ENCODE results near the gene MYADM. TPM values are rescaled to one million over a fixed set of nuclear protein-coding genes. Genes with fewer than 3 reads are reported as not detected.
"Not testable (repeated sequence)": the region's sequence is repeated elsewhere in the genome, so short reads cannot be mapped to it uniquely, and the experiment has no call there.

The MYADM gene
- total RNA-seq, 2 donors from 2014 or later: 360 to 372 TPM

DNA sequence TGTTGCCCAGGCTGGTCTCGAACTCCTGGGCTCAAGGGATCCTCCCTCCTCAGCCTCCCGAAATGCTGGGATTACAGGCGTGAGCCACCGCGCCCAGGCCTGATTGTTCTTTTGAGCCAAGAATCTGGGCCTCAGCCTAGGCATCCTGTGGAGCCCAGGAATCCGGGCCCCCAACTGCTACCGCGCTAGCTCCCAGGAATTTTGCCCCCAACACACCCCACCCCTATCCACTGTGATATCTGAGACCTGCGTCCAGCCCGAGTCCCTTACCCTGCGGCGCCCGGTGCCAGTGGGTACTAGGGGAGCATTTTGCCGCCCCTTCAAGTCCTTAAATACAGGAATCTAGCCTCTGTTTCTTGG is 838 bp upstream of the MYADM start:
- peak; percentile 84 for DNase-seq (ENCODE audit: low spot score)
- intact Hi-C loops (cut with DNase I): no loop called here

DNA sequence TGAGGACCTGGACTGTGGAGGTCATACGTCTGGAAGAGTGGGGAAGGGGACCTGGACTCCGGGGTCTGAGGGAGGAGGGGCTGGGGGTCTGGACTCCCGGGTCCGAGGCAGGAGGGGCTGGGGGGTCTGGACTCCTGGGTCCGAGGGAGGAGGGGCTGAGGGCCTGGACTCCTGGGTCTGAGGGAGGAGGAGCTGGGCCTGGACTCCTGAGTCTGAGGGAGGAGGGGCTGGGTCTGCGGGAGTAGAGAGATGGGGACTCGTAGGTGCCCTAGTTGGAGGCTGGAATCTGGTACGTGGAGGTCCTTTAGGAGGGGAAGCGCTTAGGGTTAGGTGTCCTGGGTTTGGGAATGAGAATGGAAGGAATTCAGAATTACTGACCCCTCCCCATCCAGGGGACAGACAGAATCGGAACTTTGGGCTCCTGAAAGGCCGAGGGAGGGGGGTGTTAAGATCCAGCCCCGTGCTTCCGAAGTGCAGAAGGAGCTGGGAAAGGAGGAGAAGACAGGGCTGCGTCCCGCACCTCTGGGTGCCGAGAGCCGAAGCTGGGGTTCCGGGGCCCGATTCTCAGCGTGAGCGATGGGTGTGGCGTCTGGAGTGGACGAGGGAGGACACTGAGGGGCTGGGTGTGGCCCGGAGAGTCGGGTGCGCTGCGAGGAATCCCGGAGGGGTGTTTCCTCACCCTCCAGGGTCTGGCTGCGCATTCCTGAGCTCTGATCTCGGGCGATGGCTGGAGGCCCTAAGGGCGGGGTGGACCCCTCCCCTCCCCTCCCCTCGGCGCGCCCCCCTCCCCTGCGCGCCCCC is 608 bp downstream of the MYADM start:
- DNase-seq (ENCODE audit: low spot score): peak; percentile 92
- intact Hi-C loops (cut with DNase I): no loop called here

DNA sequence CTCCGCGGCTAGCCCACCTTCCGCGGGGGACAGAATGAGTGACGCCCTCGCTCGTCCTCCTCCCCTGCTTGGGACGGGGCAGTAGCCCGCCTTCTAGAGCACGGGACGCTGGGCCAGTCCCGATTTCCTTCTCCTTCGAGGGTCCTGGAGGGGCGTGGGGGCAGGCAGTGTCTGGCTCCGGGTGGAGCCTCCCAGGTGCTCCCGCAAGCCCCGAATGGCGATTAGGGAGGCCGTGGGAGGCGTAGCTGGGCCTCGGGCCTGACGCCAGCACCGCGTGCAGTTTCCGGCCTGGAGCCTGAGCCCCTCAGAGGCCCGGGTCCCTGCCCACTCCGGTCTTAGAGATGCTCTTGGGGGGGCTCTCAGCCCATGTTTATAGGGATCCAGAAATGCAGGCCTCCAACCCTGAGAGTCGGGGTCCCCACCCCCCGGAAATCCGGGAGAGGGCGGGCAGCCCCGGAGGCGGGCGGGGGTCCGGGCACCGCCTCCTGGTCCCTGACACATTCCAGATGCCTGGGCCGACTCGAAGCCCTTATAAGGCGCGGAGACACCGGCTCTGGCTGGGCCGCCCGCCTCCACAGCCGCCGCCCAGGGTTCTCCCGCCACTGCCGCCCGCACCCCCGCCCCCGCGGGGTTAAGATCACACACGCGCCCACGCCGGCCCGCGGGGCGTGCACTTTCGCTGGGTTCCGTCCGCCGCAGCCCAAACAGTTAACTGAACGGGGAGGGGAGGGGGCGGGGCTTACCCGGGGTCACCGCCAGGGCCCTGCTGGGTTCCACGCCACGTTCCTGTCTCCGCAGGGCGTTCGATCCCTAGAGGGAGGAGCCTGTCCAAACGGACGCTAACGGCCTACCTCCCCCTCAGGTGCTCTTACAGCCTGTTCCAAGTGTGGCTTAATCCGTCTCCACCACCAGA is 1.5 kb downstream of the MYADM start:
- DNase-seq (ENCODE audit: low spot score): peak; percentile 98
- intact Hi-C loops (cut with DNase I): no loop called here

DNA sequence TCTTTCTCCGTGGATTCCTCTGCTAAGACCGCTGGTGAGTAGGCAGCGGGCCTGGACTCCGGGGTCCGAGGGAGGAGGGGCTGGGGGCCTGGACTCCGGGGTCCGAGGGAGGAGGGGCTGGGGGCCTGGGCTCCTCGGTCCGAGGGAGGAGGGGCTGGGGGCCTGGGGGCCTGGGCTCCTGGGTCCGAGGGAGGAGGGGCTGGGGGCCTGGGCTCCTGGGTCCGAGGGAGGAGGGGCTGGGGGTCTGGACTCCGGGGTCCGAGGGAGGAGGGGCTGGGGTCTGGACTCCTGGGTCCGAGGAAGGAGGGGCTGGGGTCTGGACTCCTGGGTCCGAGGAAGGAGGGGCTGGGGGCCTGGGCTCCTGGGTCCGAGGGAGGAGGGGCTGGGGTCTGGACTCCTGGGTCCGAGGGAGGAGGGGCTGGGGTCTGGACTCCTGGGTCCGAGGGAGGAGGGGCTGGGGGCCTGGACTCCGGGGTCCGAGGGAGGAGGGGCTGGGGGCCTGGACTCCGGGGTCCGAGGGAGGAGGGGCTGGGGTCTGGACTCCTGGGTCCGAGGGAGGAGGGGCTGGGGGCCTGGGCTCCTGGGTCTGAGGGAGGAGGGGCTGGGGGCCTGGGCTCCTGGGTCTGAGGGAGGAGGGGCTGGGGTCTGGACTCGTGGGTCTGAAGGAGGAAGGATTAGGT is 2.3 kb downstream of the MYADM start:
- DNase-seq (ENCODE audit: low spot score); intact Hi-C loops (cut with DNase I): not testable (repeated sequence)

DNA sequence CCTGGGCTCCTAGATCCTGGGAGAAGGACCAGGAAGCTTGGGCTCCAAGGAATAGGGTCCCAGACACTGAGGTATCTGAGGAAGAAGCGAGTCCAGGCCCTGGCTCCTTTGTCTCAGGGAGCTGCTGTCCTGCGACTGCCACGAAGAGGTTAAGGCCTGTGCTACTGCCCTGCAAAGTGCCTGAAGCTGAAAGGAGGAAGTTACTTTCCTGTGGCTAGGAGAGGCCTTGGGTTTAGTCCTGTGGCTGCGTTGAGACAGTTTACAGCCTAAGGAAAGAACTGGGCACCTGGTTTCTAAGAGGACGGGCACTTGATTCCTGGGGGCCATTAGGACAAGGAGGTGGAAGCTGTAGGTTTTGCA is 2.8 kb downstream of the MYADM start:
- intact Hi-C loops (cut with DNase I): no loop called here
- no peak for DNase-seq (ENCODE audit: low spot score)

DNA sequence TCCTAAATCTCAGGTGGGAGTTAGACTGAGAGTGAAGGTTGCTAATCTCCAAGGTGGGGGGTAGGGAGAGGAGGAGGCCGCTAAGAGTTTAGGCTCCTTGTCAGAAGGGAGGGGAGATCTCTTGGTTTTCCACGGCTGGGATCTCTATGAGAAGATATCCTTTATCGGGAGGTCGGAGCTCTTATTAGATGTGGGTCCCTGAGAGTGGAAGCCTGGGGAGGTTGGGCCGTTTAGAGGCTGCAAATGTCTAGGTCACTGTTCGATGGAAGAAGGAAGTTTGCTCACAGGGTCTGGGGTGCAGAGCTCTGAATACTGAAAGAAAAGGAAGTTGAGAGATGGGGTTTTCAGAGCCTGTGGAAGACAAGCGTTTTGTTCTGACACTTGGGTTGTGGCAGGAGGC is 3.8 kb downstream of the MYADM start:
- DNase-seq (ENCODE audit: low spot score): no peak
- intact Hi-C loops (cut with DNase I): no loop called here

DNA sequence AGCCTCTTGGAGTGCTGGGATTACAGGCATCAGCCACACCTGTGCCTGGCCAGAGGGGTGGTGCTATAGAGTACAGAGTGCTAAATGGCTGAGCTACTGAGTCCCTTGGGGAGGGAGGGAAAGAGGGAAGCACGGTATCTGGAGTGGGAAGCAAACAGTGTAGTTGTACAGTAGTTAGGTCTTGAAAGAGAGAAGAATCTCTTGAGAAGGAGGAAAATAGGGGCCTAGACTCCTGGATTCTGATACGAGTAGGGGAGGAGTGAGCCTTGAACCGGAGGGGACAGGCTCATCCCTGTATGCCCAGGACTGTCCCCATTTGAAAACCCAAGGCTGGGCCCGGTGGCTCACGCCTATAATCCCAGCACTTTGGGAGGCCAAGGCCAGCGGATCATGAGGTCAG is 5.1 kb downstream of the MYADM start:
- intact Hi-C loops (cut with DNase I): no loop called here
- no peak for DNase-seq (ENCODE audit: low spot score)

DNA sequence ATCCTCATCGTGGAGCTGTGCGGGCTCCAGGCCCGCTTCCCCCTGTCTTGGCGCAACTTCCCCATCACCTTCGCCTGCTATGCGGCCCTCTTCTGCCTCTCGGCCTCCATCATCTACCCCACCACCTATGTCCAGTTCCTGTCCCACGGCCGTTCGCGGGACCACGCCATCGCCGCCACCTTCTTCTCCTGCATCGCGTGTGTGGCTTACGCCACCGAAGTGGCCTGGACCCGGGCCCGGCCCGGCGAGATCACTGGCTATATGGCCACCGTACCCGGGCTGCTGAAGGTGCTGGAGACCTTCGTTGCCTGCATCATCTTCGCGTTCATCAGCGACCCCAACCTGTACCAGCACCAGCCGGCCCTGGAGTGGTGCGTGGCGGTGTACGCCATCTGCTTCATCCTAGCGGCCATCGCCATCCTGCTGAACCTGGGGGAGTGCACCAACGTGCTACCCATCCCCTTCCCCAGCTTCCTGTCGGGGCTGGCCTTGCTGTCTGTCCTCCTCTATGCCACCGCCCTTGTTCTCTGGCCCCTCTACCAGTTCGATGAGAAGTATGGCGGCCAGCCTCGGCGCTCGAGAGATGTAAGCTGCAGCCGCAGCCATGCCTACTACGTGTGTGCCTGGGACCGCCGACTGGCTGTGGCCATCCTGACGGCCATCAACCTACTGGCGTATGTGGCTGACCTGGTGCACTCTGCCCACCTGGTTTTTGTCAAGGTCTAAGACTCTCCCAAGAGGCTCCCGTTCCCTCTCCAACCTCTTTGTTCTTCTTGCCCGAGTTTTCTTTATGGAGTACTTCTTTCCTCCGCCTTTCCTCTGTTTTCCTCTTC is 6.3 kb downstream of the MYADM start:
- intact Hi-C loops (cut with DNase I): no loop called here
- peak; percentile 82 for DNase-seq (ENCODE audit: low spot score)

DNA sequence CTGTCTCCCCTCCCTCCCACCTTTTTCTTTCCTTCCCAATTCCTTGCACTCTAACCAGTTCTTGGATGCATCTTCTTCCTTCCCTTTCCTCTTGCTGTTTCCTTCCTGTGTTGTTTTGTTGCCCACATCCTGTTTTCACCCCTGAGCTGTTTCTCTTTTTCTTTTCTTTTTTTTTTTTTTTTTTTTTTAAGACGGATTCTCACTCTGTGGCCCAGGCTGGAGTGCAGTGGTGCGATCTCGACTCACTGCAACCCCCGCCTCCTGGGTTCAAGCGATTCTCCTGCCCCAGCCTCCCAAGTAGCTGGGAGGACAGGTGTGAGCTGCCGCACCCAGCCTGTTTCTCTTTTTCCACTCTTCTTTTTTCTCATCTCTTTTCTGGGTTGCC is 6.9 kb downstream of the MYADM start:
- no peak for DNase-seq (ENCODE audit: low spot score)
- intact Hi-C loops (cut with DNase I): no loop called here

DNA sequence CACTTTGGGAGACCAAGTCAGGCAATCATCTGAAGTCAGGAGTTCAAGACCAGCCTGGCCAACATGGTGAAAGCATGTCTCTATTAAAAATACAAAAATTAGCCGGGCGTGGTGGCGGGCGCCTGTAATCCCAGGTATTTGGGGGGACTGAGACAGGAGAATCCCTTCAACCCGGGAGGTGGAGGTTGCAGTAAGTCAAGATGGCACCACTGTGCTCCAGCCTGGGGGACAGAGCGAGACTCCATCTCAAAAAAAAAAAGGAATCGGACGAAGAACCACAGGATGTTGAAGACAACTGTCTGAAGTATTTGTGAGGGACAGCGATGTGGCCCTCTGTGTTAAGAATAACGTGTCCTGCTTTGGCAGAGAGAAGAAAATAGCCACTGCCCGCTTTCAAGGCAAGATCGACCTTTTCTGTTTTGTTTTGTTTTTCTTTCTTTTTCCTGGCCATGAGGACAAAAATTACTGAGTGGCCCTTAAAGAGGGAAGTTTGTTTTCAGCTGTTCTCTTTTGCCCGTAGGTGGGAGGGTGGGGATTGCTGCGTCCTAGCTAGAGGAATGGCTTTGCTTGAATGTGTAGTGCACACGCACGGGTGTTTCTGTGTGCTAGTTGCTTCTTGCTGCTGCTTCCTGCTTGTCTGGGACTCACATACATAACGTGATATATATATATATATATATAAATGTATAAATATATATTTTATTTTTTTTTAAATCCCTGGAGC is 8.1 kb downstream of the MYADM start:
- intact Hi-C loops (cut with DNase I): no loop called here
- no peak for DNase-seq (ENCODE audit: low spot score)

DNA sequence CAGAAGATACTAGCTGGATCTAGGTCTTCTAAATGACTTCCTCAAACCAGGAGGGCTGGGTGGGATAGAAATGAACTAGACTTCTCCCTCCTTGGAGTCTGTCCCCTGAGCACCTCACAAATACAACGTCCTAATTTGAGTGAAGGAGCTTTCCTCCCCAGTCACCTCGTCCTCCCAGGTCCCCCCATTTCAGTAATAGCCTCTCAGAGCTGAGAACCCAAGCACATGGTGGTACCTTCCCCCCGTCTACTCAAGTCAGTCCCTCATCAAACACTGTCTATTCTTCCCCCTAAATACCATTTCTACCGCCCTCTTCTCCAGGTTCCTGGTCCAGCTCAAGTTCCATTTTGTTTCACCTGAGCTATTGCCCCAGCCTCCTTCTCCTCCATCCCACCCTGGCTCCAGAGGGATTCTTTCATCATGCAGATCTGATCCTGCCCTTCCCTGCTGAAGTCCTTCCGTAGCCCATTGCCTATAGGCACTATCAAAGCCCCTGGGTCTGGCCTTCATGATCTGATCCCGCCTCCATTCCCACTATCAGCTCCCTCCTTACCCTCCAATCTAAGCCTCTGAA is 9.1 kb downstream of the MYADM start:
- intact Hi-C loops (cut with DNase I): no loop called here
- DNase-seq (ENCODE audit: low spot score): no peak

DNA sequence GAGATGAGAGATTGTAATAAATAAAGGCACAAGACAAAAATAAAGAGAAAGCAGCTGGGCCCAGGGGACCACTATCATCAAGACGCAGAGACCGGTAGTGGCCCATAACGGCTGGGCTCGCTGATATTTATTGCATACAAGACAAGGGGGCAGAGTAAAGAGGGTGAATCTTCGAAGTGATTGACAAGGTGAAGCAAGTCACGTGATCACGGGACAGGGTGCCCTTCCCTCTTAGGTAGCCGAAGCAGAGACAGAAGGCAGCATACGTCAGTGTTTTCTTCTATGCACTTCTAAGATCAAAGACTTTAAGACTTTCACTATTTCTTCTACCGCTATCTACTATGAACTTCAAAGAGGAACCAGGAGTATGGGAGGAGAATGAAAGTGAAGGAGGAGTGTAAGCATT is 9.7 kb downstream of the MYADM start:
- no peak for DNase-seq (ENCODE audit: low spot score)

DNA sequence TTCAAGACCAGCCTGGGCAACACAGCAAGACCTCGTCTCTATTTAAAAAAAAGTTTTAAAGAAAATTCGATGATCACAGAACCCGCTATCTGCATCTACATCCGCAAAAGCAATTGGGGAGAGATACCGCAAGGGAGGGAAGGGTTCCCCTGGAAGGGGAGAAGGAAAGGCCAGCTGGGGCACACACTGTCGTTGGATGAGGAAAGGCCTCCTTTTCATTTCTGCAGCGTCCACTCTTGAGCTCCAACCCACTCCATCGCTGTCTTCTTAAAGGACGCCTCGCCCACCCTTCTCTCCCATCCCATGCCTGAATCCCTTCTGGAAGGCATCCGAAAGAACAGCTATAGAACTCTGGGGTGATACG is 11.1 kb downstream of the MYADM start:
- intact Hi-C loops (cut with DNase I): no loop called here
- no peak for DNase-seq (ENCODE audit: low spot score)

More for the DNA sequence above, 9.7 kb downstream of the MYADM start:
- intact Hi-C loops (cut with DNase I): no loop called here

DNA sequence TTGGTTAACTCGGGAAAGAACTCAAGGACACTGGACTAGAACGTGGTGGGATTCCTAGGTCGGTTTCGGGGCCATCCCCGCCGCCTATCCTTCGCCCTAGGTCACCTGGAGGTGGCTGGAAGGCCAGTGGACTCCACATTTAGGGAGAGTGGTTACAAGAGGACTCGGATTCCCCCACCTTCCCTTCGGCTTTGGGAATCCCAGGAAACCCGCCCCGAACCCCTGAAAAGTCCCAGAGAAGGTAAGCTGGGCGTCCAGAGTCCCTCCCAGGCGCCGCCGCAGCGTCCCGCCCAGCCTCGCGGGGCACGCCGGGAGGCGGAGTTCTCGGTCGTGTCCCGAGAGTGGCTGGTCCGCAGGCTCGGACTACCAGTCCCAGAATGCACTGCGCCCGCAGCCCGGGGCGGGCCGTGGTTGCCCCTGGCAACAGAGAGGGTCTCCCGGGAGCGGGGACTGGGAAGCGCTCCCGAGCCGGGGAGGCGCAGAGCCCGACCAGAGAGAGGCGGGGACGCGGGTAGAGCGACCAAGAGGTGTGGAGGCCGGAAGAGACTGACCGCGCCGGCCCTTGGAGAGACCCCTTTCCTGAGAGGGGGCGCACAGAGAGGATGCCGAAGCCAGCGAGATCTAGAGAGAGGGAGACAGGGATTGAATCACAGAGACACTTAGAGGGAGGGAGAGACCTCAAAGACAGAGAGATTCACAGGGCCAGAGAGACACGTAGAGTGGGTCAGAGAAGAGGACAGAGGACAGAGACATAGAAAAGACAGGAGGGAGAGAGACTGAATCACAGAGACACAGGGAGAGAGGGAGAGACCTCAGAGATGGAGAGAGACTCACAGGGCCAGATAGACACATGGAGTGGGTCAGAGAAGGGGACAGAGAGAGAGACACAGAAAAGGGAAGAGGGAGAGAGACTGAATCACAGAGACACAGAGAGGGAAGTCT is 11.7 kb downstream of the MYADM start:
- intact Hi-C loops (cut with DNase I): no loop called here
- DNase-seq (ENCODE audit: low spot score): peak; percentile 98

DNA sequence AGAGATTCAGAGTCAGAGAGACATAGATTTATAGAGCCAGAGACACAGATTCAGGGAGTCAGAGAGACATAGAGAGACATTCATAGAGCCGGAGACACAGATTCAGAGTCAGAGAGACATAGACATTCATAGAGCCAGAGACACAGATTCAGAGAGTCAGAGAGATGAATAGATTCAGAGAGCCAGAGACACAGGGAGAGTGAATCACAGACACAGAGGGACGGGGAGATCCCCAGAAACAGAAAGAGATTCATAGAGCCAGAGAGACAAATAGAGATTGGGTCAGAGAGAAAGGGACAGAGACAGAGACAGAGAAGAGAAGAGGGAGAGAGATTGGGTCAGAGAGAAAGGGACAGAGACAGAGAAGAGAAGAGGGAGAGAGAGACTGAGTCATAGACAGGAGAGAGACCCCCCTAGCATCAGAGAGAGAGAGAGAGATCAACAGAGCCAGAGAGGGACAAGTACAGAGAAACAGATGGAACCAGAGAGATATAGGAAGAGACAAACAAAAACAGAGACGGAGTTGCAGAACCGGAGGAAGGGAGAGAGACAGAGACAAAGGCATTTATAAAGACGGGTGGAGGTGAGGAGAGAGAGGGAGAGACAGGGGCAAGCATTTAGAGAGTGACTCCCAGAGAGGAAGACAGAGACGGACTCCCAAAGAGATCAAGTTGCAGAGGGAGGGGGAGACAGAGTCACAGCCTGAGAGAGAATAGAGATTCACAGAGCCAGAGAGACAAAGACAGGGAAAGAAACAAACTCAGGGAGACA is 13.2 kb downstream of the MYADM start:
- intact Hi-C loops (cut with DNase I): no loop called here
- no peak for DNase-seq (ENCODE audit: low spot score)

DNA sequence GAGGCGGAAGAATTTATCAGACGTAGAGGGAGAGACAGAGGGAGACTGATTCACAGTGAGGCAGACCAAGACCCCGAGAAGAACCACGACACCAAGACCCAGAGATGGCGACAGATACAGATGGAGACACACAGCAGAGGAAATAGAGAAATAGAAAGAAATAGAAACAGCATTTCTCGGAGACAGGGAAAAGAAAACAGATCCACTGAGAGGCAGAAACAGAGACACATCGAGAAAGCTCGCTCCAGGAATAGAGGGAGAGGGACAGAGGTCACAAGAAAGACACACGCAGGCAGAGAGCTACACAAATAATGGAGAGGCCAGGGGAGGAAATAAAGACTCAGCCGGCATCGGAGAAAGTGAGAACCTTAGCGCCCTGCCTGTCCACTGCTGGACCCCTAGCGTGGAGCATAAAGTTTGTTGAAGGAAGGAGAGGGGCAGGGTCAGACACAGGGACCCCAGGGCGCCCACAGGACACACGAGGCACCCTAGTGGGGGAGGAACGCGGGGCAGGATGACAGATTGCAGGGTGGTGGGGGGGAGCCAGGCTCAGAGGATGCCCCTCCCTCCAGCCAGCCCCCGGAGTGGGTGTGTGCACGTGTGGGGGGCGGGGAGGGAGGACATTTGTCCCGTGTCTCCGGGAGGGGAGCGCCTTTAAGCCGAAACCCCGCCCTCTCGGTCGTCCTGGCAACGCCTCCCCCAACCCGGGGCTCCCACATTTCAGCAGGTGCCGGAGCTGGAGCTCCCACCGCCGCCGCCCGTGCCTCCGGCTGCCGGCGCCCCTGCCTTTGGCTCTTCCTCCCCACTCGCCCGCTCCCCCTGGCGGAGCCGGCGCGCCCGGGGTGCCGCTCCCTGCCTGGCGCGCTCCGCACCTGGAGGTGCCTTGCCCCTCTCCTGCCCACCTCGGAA is 14.1 kb downstream of the MYADM start, which contains the start of gene PRKCG:
Gene PRKCG (plus strand): TSS at position 716 of the 909 bp plus-strand sequence. CDS start 298 bp downstream, outside the sequence.
- DNase-seq (ENCODE audit: low spot score): peak; percentile 81
- intact Hi-C loops (cut with DNase I): no loop called here

All from posterior vena cava (tissue), 2 donors.